ENCODE measurements around the gene UCHL1.

GRCh38 chr4:41268721-41269517 is 12.2 kb downstream of the UCHL1 start:
- TF ChIP-seq, protein P1, sequence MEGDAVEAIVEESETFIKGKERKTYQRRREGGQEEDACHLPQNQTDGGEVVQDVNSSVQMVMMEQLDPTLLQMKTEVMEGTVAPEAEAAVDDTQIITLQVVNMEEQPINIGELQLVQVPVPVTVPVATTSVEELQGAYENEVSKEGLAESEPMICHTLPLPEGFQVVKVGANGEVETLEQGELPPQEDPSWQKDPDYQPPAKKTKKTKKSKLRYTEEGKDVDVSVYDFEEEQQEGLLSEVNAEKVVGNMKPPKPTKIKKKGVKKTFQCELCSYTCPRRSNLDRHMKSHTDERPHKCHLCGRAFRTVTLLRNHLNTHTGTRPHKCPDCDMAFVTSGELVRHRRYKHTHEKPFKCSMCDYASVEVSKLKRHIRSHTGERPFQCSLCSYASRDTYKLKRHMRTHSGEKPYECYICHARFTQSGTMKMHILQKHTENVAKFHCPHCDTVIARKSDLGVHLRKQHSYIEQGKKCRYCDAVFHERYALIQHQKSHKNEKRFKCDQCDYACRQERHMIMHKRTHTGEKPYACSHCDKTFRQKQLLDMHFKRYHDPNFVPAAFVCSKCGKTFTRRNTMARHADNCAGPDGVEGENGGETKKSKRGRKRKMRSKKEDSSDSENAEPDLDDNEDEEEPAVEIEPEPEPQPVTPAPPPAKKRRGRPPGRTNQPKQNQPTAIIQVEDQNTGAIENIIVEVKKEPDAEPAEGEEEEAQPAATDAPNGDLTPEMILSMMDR (IDR thresholded peaks at IDR 0.05): no peak
- no peak for TF ChIP-seq POLR2A (IDR thresholded peaks at IDR 0.05)

Data from right lobe of liver (tissue), 4 donors.